Right lobe of liver (tissue), 4 donors: ENCODE data around the gene DHX16.

Experiments used
- POLR2A ChIP-seq: fragments of 450-650 bp; IDR thresholded peaks from one replicate; pipeline ENCODE4 v1.6.1; 2017; ENCODE audit warnings: antibody characterized with exemption, mild to moderate bottlenecking
- TF ChIP-seq, protein P1 (sequence below), 4 donors: fragments of 200-600 bp in 3 of 4; fragments of 450-650 bp in 1 of 4; IDR thresholded peaks; one replicate each; pipeline versions ENCODE4 v1.5.1 to v1.8.0; 2016 to 2022; ENCODE audit warnings: antibody characterized with exemption in 4 of 4, mild to moderate bottlenecking in 2 of 4
- donor health status: DM: no; HTN: no; CAD: no.
- donor health status: DM: no; HTN: no; CAD: no.
- donor health status: DM: no; HTN: yes; CAD: no.

DNA sequence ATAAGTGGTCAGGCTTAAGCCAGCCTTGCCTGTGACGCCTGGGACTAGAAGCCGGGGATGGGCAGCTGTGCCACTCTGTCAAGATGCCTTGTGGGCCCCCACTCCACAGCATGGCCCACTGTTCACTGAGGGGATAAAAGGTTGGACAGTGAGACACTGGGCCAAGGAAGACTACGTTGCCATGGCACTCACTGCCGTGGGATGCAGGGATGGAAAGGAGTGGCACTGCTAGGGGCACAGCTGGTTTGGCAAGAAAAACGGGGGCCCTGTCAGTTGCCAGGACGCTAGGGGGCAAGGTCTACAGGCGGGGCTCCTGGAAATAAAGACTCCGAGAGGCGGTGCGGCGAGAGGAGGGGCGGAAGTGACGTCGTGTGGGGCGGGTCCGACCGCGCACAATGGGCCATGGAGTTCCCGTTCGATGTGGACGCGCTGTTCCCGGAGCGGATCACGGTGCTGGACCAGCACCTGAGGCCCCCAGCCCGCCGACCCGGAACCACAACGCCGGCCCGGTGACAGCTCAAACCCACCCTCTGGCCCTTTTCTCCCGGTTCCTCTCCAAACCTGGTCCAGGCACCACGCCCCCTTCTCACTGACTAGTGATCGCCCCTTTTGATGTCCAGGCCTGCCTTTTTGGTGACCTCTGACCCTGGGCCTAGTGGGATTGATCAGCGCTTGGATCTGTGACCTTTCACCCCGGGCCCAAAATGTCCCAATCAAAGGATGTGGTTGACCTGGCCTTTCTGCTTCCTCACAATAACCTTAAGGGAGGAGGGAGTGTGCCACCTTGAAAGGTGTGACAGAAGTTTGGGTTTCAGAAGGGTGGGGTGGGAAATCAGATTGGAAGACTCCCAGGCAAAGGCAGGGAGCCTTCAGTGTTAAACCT lies 46.1 kb downstream of the DHX16 start, which contains the start of gene ATAT1:
- TF ChIP-seq, protein P1, sequence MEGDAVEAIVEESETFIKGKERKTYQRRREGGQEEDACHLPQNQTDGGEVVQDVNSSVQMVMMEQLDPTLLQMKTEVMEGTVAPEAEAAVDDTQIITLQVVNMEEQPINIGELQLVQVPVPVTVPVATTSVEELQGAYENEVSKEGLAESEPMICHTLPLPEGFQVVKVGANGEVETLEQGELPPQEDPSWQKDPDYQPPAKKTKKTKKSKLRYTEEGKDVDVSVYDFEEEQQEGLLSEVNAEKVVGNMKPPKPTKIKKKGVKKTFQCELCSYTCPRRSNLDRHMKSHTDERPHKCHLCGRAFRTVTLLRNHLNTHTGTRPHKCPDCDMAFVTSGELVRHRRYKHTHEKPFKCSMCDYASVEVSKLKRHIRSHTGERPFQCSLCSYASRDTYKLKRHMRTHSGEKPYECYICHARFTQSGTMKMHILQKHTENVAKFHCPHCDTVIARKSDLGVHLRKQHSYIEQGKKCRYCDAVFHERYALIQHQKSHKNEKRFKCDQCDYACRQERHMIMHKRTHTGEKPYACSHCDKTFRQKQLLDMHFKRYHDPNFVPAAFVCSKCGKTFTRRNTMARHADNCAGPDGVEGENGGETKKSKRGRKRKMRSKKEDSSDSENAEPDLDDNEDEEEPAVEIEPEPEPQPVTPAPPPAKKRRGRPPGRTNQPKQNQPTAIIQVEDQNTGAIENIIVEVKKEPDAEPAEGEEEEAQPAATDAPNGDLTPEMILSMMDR (IDR thresholded peaks at IDR 0.05), result peak in 3 of 4 donors; percentile 13 to 31 (median 29)
- peak; percentile 48 for TF ChIP-seq POLR2A
